ENCODE results near the gene ZNF668. TPM values are rescaled to one million over a fixed set of nuclear protein-coding genes. Genes with fewer than 3 reads are reported as not detected.

Gene ZNF668
- 10 to 100 TPM in 2 of 4 donors, 1 to 10 TPM in 2; 7.9 to 17.9 (median 10.2) TPM for total RNA-seq

DNA sequence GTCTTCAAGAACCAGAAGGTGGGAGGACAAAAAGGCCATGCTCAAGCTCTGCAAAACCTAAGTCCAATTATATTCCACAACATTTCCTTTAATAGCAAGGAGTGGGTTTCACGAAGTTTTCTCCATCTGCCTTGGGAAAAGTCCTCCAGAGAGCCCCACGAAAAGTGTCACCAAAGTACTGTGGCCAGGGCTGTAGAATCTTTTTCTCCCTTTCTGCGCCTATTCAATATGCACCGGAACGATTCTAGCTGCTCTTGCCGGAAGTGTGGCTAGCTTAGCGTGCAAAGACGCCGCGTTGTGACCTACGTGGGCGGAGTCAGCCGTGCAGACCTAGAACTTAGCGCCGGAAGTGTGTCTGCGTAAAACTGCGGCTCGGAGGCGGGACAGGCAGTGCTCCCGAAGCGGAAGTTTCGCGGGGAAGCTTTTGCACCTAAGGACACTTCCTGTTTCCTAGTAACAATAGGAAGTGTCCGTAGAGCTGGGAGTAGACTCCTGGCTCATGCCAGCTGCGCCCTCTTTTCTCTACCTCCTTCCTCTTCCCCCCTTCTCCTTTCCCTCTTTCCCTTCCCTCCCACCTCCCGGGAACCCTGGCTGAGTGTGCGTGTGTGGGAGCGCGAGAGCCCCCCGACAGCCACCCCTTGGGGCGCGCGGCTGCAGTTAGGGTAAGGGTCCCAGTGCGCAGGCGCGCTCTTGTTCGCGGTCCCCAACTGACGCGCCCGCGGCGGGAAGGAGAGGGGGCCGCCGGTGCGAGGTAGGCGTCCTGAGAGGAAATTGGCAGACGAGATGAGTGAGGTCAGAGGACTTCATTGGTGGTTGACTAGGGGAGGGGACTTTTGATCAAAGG, at the start of gene ZNF668, which contains the start of gene ZNF646:
Gene ZNF668 (minus strand): TSS at position 271 of the 844 bp plus-strand sequence. CDS start 9,781 bp downstream, outside the sequence.
Gene ZNF646 (plus strand): TSS at position 453 of the 844 bp plus-strand sequence. CDS start 1,903 bp downstream, outside the sequence.
- Histone ChIP-seq H3K27me3 (no peaks in the 10 kb centered on the region), H3K36me3 (peaks cover 0 to 29% (median 8%) of the 10 kb centered on the region in 4 donors), H3K9me3 (no peaks in the 10 kb centered on the region), H3K4me1 (peaks cover 14 to 31% (median 24%) of the 10 kb centered on the region in 4 donors), H3K4me3 (peak within 1 kb of the TSS; percentile 84 to 97 (median 91)), H3K27ac (peak within 1 kb of the TSS; percentile 94 to 97 (median 96))
- in situ Hi-C loops (cut with MboI; ENCODE audit: low pct_ligation_motif_present in 1 of 4, low pct_unique_long_range_greater_than_20kb in 1 of 4, low sequenced_read_pairs in 3 of 4), result no loop called here
- 0% methylated on average over 2 to 48 of the region's 48 CpGs for WGBS, 2 donors (ENCODE audit: low coverage in 1 of 2)
- peak; percentile 99 for DNase-seq
- TF ChIP-seq POLR2A (IDR thresholded peaks at IDR 0.05) (peak; percentile 82), POLR2AphosphoS5 (IDR thresholded peaks at IDR 0.05) (peak; percentile 79 to 92 (median 83)), EP300 (IDR thresholded peaks at IDR 0.05; ENCODE audit: low read depth) (no peak)
- TF ChIP-seq, protein P1, sequence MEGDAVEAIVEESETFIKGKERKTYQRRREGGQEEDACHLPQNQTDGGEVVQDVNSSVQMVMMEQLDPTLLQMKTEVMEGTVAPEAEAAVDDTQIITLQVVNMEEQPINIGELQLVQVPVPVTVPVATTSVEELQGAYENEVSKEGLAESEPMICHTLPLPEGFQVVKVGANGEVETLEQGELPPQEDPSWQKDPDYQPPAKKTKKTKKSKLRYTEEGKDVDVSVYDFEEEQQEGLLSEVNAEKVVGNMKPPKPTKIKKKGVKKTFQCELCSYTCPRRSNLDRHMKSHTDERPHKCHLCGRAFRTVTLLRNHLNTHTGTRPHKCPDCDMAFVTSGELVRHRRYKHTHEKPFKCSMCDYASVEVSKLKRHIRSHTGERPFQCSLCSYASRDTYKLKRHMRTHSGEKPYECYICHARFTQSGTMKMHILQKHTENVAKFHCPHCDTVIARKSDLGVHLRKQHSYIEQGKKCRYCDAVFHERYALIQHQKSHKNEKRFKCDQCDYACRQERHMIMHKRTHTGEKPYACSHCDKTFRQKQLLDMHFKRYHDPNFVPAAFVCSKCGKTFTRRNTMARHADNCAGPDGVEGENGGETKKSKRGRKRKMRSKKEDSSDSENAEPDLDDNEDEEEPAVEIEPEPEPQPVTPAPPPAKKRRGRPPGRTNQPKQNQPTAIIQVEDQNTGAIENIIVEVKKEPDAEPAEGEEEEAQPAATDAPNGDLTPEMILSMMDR (IDR thresholded peaks at IDR 0.05), result no peak
- intact Hi-C loops (cut with DNase I; ENCODE audit: low total_unique reads), result no loop called here

DNA sequence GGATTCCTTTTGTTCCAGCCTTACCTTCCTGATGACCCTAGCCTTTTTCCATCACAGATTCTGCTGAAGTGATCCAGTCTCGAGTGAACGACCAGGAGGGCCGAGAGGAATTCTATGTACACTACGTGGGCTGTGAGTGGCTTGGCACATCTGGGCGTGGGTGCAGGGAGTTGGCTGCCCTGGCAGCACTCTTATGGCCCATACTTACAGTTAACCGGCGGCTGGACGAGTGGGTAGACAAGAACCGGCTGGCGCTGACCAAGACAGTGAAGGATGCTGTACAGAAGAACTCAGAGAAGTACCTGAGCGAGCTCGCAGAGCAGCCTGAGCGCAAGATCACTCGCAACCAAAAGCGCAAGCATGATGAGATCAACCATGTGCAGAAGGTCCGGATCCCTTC, 46.1 kb upstream of the ZNF668 start:
- no peak overlapping the region for H3K4me3 ChIP-seq
- WGBS, 2 donors (ENCODE audit: low coverage in 1 of 2), result 95% methylated on average over 16 of the region's 16 CpGs; no CpG with 5 or more reads in 1 of the 2 donors
- TF ChIP-seq POLR2A (IDR thresholded peaks at IDR 0.05) (no peak), POLR2AphosphoS5 (IDR thresholded peaks at IDR 0.05) (no peak), EP300 (IDR thresholded peaks at IDR 0.05; ENCODE audit: low read depth) (no peak)
- TF ChIP-seq, protein P1 (IDR thresholded peaks at IDR 0.05), result no peak
- no peaks in the 10 kb centered on the region for H3K27me3 ChIP-seq
- H3K27ac ChIP-seq, result peak overlapping the region in 2 of 4 donors; percentile 99 to 100
- in situ Hi-C loops (cut with MboI; ENCODE audit: low pct_ligation_motif_present in 1 of 4, low pct_unique_long_range_greater_than_20kb in 1 of 4, low sequenced_read_pairs in 3 of 4), result no loop called here
- intact Hi-C loops (cut with DNase I; ENCODE audit: low total_unique reads), result no loop called here
- peaks cover 0 to 31% (median 13%) of the 10 kb centered on the region in 4 donors for H3K36me3 ChIP-seq
- DNase-seq, result no peak
- peaks cover 12 to 33% (median 27%) of the 10 kb centered on the region in 4 donors for H3K4me1 ChIP-seq
- H3K9me3 ChIP-seq, result no peaks in the 10 kb centered on the region

DNA sequence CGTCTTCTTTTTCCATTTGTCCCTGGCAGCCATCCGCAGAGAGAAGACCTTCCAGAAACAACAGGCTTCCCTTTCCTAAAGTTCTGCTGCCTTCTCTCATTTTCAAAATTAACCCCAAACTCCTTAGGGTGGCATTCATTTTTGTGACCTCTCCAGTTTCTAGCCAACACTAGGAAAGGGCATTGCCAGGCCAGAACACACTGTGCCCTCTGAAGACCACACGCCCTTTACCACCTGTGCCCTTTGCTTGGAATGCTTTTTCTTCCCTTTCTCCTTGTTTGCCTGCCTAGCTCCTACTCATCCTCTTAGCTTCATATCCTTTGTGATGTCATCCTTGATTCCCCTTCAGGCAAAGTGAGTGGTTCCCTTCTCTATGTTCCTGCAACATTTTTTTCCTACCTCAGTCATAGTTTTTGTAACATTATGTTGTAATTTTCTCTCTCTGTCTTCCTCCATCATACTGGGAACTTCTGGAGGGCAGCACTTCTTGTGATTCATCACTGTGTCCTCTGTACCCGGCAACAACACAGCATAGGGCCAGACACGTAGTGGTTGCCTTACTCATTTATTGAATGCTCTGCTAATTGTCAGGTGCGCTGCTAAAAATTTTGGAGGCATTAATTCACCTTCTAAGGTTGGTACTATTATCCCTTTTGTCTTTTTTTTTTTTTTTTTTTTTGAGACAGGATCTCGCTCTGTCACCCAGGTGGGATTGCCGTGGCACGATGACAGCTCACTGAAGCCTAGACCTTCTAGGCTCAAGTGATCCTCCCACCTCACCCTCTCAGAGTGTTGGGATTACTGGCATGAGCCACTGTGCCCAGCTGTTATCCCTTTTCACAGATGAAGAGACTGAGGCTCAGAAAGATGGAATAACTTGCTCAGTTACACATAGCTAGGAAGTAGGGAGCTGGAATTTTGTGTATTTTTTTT, 44.4 kb upstream of the ZNF668 start:
- H3K9me3 ChIP-seq, result no peaks in the 10 kb centered on the region
- TF ChIP-seq POLR2AphosphoS5 (IDR thresholded peaks at IDR 0.05) (peak in 1 of 3 donors; percentile 36), EP300 (IDR thresholded peaks at IDR 0.05; ENCODE audit: low read depth) (no peak), POLR2A (IDR thresholded peaks at IDR 0.05) (no peak)
- TF ChIP-seq, protein P1 (IDR thresholded peaks at IDR 0.05), result no peak
- intact Hi-C loops (cut with DNase I; ENCODE audit: low total_unique reads), result no loop called here
- H3K27ac ChIP-seq, result peak overlapping the region; percentile 92 to 100 (median 96)
- peaks cover 0 to 31% (median 13%) of the 10 kb centered on the region in 4 donors for H3K36me3 ChIP-seq
- H3K4me1 ChIP-seq, result peaks cover 12 to 50% (median 32%) of the 10 kb centered on the region in 4 donors
- 54 to 69% methylated on average over 3 to 9 of the region's 9 CpGs for WGBS, 2 donors (ENCODE audit: low coverage in 1 of 2)
- DNase-seq, result no peak
- in situ Hi-C loops (cut with MboI; ENCODE audit: low pct_ligation_motif_present in 1 of 4, low pct_unique_long_range_greater_than_20kb in 1 of 4, low sequenced_read_pairs in 3 of 4), result no loop called here
- no peaks in the 10 kb centered on the region for H3K27me3 ChIP-seq
- peak overlapping the region; percentile 68 to 92 (median 79) for H3K4me3 ChIP-seq
